ENCODE results near the gene KIRREL3. TPM values are rescaled to one million over a fixed set of nuclear protein-coding genes. Genes with fewer than 3 reads are reported as not detected.
A peak's percentile ranks its signal among the peaks of the same experiment; 100 is the strongest.

KIRREL3 gene
- total and polyA plus RNA-seq, 12 donors, result 0.13 to 0.58 (median 0.30) TPM

- no peak overlapping the region for H3K27ac ChIP-seq
- no peak overlapping the region for H3K4me3 ChIP-seq
- DNase-seq, result no peak
- H3K4me1 ChIP-seq, result no peaks in the 10 kb centered on the region
- no peaks in the 10 kb centered on the region for H3K9me3 ChIP-seq
- H3K27me3 ChIP-seq, result peaks cover 0 to 52% (median 17%) of the 10 kb centered on the region in 7 donors
- no peak for TF ChIP-seq CTCF (IDR thresholded peaks at IDR 0.05)
- no peaks in the 10 kb centered on the region for H3K36me3 ChIP-seq
- no peak for ATAC-seq
- intact Hi-C loops (cut with DNase I), result no loop called here
- 26 to 43% methylated on average over 3 of the region's 3 CpGs for WGBS, 2 donors
Measured at GRCh38 chr11:126633330-126633729, 367.2 kb downstream of the KIRREL3 start.

- 78% methylated on average over 10 of the region's 10 CpGs for WGBS, 2 donors
- Histone ChIP-seq H3K4me3 (no peak overlapping the region), H3K36me3 (no peaks in the 10 kb centered on the region), H3K9me3 (no peaks in the 10 kb centered on the region), H3K27ac (no peak overlapping the region), H3K4me1 (no peaks in the 10 kb centered on the region), H3K27me3 (peaks cover 0 to 33% (median 7%) of the 10 kb centered on the region in 7 donors)
- DNase-seq (no peak), ATAC-seq (no peak)
- intact Hi-C loops (cut with DNase I), result no loop called here
- TF ChIP-seq CTCF (IDR thresholded peaks at IDR 0.05), result no peak
Measured at GRCh38 chr11:126630893-126631798, 369.4 kb downstream of the KIRREL3 start.

GRCh38 chr11:126630488-126630887 lies 370.1 kb downstream of the KIRREL3 start:
- Histone ChIP-seq H3K27me3 (peaks cover 0 to 30% (median 7%) of the 10 kb centered on the region in 7 donors), H3K36me3 (no peaks in the 10 kb centered on the region), H3K9me3 (no peaks in the 10 kb centered on the region), H3K27ac (no peak overlapping the region), H3K4me3 (no peak overlapping the region), H3K4me1 (no peaks in the 10 kb centered on the region)
- ATAC-seq (no peak), DNase-seq (no peak)
- intact Hi-C loops (cut with DNase I), result no loop called here
- 83 to 92% methylated on average over 3 of the region's 3 CpGs for WGBS, 2 donors
- TF ChIP-seq CTCF (IDR thresholded peaks at IDR 0.05), result no peak

GRCh38 chr11:126628790-126629621 lies 371.6 kb downstream of the KIRREL3 start:
- no peaks in the 10 kb centered on the region for H3K36me3 ChIP-seq
- H3K27me3 ChIP-seq, result peaks cover 0 to 29% (median 6%) of the 10 kb centered on the region in 7 donors
- intact Hi-C loops (cut with DNase I), result no loop called here
- ATAC-seq (peak in 1 of 8 donors; percentile 52), DNase-seq (no peak)
- H3K4me1 ChIP-seq, result no peaks in the 10 kb centered on the region
- H3K27ac ChIP-seq, result no peak overlapping the region
- no peak overlapping the region for H3K4me3 ChIP-seq
- no peak for TF ChIP-seq CTCF (IDR thresholded peaks at IDR 0.05)
- 54 to 59% methylated on average over 13 of the region's 13 CpGs for WGBS, 2 donors
- H3K9me3 ChIP-seq, result no peaks in the 10 kb centered on the region
